RWPE1 (cell line): ENCODE data around the gene CTNNA1.
"Not testable (repeated sequence)": the region's sequence is repeated elsewhere in the genome, so short reads cannot be mapped to it uniquely, and the experiment has no call there.

ENCODE experiments used
- CTCF ChIA-PET: fragments of 350-600 bp; sonication (Branson Sonifier 250); formaldehyde crosslinking; extraction: SDS; loops from one replicate; lab custom pipeline; 2021; lab: Yijun Ruan, JAX
- POLR2A ChIA-PET: fragments of 400-600 bp; formaldehyde crosslinking; extraction: SDS; loops from one replicate; lab custom pipeline; 2020; ENCODE audit warnings: antibody characterized with exemption; ENCODE audit not compliant: low non-redundant PET; lab: Yijun Ruan, JAX
- DNase-seq: peaks from one replicate; pipeline ENCODE4 v3.0.0; 2012; ENCODE audit warnings: low spot score
- H3K27ac ChIP-seq: fragments of 450-650 bp; 2 replicates; pipeline ENCODE4 v1.5.1; 2017
- TF ChIP-seq, protein P1 (sequence below): fragments of 450-650 bp; conservative IDR thresholded peaks from 2 replicates; pipeline ENCODE4 v1.5.1; 2017; ENCODE audit warnings: low read depth, mild to moderate bottlenecking

The CTNNA1 gene

GRCh38 chr5:138833726-138834480, 80.7 kb downstream of the CTNNA1 start:
- TF ChIP-seq, protein P1, sequence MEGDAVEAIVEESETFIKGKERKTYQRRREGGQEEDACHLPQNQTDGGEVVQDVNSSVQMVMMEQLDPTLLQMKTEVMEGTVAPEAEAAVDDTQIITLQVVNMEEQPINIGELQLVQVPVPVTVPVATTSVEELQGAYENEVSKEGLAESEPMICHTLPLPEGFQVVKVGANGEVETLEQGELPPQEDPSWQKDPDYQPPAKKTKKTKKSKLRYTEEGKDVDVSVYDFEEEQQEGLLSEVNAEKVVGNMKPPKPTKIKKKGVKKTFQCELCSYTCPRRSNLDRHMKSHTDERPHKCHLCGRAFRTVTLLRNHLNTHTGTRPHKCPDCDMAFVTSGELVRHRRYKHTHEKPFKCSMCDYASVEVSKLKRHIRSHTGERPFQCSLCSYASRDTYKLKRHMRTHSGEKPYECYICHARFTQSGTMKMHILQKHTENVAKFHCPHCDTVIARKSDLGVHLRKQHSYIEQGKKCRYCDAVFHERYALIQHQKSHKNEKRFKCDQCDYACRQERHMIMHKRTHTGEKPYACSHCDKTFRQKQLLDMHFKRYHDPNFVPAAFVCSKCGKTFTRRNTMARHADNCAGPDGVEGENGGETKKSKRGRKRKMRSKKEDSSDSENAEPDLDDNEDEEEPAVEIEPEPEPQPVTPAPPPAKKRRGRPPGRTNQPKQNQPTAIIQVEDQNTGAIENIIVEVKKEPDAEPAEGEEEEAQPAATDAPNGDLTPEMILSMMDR = no peak
- no peak for DNase-seq
- POLR2A ChIA-PET = no interaction called here
- H3K27ac ChIP-seq = no peak overlapping the region
- CTCF ChIA-PET = interaction anchor here (0.6 kb wide), 1 partner anchor 36 kb away, joined by 6 read pairs; no protein-coding TSS in a partner anchor

- POLR2A ChIA-PET, H3K27ac ChIP-seq, DNase-seq, CTCF ChIA-PET: not testable (repeated sequence)
Observed at GRCh38 chr5:138834853-138835252, 81.6 kb downstream of the CTNNA1 start.

DNA sequence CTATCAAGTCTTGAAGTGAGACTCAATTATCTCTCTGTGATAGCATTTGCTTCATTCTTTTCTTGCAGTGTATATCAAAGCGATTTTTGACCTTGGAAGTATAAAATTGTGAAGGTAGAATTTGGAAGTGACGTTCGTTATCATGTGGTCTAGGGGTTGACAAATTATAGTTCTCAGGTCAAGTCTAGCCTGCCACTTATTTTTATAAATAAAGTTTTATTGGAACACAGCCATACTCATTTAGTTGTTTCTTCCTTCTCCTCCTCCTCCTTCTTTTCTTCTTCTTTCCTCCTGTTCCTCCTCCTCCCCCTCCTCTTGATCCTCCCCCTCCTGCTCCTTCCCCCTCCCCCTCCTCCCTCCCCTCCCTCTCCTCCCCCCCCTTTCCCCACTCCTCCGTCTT, 83.9 kb downstream of the CTNNA1 start:
- CTCF ChIA-PET = no interaction called here
- no peak overlapping the region for H3K27ac ChIP-seq
- TF ChIP-seq, protein P1 = no peak
- no peak for DNase-seq
- POLR2A ChIA-PET = no interaction called here

DNA sequence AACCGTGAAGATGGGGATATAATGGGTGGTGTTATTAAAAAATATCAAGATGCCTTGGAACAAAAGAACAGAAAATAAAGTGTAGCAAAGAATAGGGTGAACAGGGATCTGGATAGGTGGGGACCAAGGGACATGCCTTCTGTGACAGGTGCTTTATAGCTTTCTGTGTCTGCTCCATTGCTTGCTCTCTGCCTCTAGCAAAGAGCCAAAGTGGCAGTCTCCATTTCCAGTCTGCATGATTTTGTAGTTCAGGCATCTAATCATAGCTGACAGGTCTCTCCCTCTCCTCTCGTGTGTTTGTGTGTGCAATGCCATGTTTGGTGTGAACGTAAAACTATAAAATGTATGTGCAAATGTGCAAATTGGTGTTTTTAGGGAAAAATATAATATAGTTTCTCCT, 86.9 kb downstream of the CTNNA1 start:
- POLR2A ChIA-PET = no interaction called here
- DNase-seq = no peak
- TF ChIP-seq, protein P1 = no peak
- CTCF ChIA-PET = interaction anchor here (0.5 kb wide), 1 partner anchor 230 kb away, joined by 3 read pairs; no protein-coding TSS in a partner anchor
- no peak overlapping the region for H3K27ac ChIP-seq

- H3K27ac ChIP-seq = no peak overlapping the region
- ChIA-PET POLR2A (no interaction called here), CTCF (no interaction called here)
- TF ChIP-seq, protein P1 = no peak
- no peak for DNase-seq
Observed at GRCh38 chr5:138841531-138841930, 88.3 kb downstream of the CTNNA1 start.

- ChIA-PET CTCF (interaction anchor here (0.7 to 0.9 kb wide), 2 partner anchors 18 to 19 kb away, joined by 3 read pairs; no protein-coding TSS in a partner anchor), POLR2A (no interaction called here)
- peak overlapping the region; percentile 85 for H3K27ac ChIP-seq
- peak; percentile 42 for DNase-seq
- TF ChIP-seq, protein P1 = no peak
Observed at GRCh38 chr5:138843316-138844124, 90.3 kb downstream of the CTNNA1 start.
